GM12878 (cell line): ENCODE data around the gene ARTN. TPM values are rescaled to one million over a fixed set of nuclear protein-coding genes. Genes with fewer than 3 reads are reported as not detected.

Source experiments
- BACH1 ChIP-seq: fragments of 450-650 bp; IDR thresholded peaks from 2 replicates; pipeline ENCODE4 v1.6.1; 2017; ENCODE audit warnings: mild to moderate bottlenecking, borderline replicate concordance
- CBX5 ChIP-seq: sonication (generic); IDR thresholded peaks from 2 replicates; pipeline ENCODE4 v1.6.1; 2016; ENCODE audit warnings: low read depth, moderate library complexity, mild to moderate bottlenecking, inconsistent platforms
- CHD4 ChIP-seq: fragments of 200-600 bp; sonication (generic); IDR thresholded peaks from 2 replicates; pipeline ENCODE4 v1.6.1; 2016; ENCODE audit warnings: mild to moderate bottlenecking
- HDAC6 ChIP-seq: fragments of 200-600 bp; sonication (generic); IDR thresholded peaks from one replicate; pipeline ENCODE4 v1.8.0; 2017; ENCODE audit warnings: antibody characterized with exemption; ENCODE audit not compliant: unreplicated experiment
- IRF4 ChIP-seq: IDR thresholded peaks from 2 replicates; pipeline ENCODE4 v1.6.1; 2011; ENCODE audit warnings: low read depth, low read length
- RFX5 ChIP-seq: IDR thresholded peaks from 2 replicates; pipeline ENCODE4 v1.6.1; 2011; ENCODE audit warnings: low read depth, low read length, improper control_type of control experiment
- SMAD5 ChIP-seq: IDR thresholded peaks from 2 replicates; pipeline ENCODE4 v1.6.1; 2016; ENCODE audit warnings: antibody characterized with exemption, low read depth
- SPI1 ChIP-seq: IDR thresholded peaks from 2 replicates; pipeline ENCODE4 v1.6.1; 2011; ENCODE audit warnings: low read depth, mild to moderate bottlenecking, low read length, moderate library complexity, borderline replicate concordance; ENCODE audit not compliant: insufficient read depth
- polyA plus RNA-seq, 11 experiments: library from polyadenylated mRNA; depleted of rRNA in 4 of 11; unstranded in 6 of 11; stranded (reverse) in 5 of 11; fragments of >200 nt; fragmentation: Nextera tagmentation in 4 of 11; fragmentation: Illumina TruSeq in 1 of 11; extraction: Ambion mirVana in 4 of 11; extraction: Trizol in 1 of 11; gene quantifications; 1 replicate in 1 of 11; 2 replicates in 10 of 11; pipeline versions ENCODE4 v1.2.1 to v1.2.3, GENCODE V29; 2011 to 2016; ENCODE audit warnings: inconsistent platforms in 2 of 11, missing spikeins in 2 of 11, low read depth in 1 of 11
- total RNA-seq, 4 experiments: library from RNA; depleted of rRNA in 3 of 4; stranded (reverse); fragments of >200 nt in 3 of 4; fragmentation: Illumina TruSeq in 1 of 4; extraction: Trizol in 1 of 4; gene quantifications; 2 replicates each; pipeline versions ENCODE4 v1.2.1 to v1.2.3, GENCODE V29; 2013 to 2021
- TF ChIP-seq, protein P1 (sequence below): fragments of 450-650 bp; IDR thresholded peaks from 2 replicates; pipeline ENCODE4 v1.6.1; 2017; ENCODE audit warnings: mild to moderate bottlenecking, moderate library complexity
- TF ChIP-seq, protein P2 (sequence below): IDR thresholded peaks from 2 replicates; pipeline ENCODE4 v1.6.1; 2011; ENCODE audit warnings: low read depth, low read length, improper control_type of control experiment, borderline replicate concordance
- TF ChIP-seq, protein P3 (sequence below): IDR thresholded peaks from 2 replicates; pipeline ENCODE4 v1.6.1; 2012; ENCODE audit warnings: improper control_type of control experiment, low read depth, low read length; ENCODE audit not compliant: insufficient replicate concordance
- TF ChIP-seq, protein P4 (sequence below): fragments of 450-650 bp; formaldehyde crosslinking; IDR thresholded peaks from 2 replicates; pipeline ENCODE4 v1.4.0; 2020; ENCODE audit warnings: mild to moderate bottlenecking, moderate library complexity

The ARTN gene
- total and polyA plus RNA-seq, 10 of the 15 experiments (the other 5 are each of a cell fraction or from before 2014, with no cell fraction given): 0.06 to 2.1 (median 0.34) TPM; not detected in 1

DNA sequence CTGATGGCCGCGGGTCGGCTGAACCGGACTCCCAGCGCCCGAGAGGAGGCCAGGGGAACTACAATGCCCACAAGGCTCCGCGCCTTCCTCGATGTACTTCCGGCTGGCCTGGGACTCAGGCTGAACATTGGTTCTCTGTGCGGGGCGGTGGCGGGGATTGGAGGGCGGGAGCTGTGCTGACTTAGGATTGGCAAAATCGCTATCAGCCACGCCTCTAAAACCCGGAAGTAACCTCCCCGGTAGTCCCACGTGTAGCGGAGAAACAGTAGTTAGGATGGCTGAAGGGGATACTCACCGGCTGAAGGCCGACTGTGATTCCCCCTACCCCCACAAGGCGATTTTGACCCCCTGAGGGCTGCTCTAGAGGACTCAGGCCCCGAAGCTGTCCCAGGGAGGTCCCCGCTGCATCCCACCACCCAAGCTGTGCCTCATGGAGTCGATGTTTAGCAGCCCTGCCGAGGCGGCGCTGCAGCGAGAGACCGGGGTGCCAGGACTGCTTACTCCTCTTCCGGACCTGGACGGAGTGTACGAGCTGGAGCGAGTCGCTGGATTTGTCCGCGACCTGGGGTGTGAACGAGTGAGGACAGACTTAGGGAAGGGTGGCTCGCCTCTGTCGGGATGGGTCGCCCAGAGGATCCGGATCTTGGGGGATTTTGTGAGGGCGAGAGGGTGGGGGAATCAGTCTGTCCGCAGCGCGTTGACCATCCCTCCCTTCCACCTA, 36.3 kb downstream of the ARTN start, which contains the start of gene DPH2 (continued):
- TF ChIP-seq, protein P1, sequence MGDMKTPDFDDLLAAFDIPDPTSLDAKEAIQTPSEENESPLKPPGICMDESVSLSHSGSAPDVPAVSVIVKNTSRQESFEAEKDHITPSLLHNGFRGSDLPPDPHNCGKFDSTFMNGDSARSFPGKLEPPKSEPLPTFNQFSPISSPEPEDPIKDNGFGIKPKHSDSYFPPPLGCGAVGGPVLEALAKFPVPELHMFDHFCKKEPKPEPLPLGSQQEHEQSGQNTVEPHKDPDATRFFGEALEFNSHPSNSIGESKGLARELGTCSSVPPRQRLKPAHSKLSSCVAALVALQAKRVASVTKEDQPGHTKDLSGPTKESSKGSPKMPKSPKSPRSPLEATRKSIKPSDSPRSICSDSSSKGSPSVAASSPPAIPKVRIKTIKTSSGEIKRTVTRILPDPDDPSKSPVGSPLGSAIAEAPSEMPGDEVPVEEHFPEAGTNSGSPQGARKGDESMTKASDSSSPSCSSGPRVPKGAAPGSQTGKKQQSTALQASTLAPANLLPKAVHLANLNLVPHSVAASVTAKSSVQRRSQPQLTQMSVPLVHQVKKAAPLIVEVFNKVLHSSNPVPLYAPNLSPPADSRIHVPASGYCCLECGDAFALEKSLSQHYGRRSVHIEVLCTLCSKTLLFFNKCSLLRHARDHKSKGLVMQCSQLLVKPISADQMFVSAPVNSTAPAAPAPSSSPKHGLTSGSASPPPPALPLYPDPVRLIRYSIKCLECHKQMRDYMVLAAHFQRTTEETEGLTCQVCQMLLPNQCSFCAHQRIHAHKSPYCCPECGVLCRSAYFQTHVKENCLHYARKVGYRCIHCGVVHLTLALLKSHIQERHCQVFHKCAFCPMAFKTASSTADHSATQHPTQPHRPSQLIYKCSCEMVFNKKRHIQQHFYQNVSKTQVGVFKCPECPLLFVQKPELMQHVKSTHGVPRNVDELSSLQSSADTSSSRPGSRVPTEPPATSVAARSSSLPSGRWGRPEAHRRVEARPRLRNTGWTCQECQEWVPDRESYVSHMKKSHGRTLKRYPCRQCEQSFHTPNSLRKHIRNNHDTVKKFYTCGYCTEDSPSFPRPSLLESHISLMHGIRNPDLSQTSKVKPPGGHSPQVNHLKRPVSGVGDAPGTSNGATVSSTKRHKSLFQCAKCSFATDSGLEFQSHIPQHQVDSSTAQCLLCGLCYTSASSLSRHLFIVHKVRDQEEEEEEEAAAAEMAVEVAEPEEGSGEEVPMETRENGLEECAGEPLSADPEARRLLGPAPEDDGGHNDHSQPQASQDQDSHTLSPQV: no peak
- no peak for TF ChIP-seq HDAC6
- no peak for TF ChIP-seq CBX5
- TF ChIP-seq, protein P2, sequence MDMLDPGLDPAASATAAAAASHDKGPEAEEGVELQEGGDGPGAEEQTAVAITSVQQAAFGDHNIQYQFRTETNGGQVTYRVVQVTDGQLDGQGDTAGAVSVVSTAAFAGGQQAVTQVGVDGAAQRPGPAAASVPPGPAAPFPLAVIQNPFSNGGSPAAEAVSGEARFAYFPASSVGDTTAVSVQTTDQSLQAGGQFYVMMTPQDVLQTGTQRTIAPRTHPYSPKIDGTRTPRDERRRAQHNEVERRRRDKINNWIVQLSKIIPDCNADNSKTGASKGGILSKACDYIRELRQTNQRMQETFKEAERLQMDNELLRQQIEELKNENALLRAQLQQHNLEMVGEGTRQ: peak; percentile 60
- TF ChIP-seq BACH1: no peak
- TF ChIP-seq, protein P3, sequence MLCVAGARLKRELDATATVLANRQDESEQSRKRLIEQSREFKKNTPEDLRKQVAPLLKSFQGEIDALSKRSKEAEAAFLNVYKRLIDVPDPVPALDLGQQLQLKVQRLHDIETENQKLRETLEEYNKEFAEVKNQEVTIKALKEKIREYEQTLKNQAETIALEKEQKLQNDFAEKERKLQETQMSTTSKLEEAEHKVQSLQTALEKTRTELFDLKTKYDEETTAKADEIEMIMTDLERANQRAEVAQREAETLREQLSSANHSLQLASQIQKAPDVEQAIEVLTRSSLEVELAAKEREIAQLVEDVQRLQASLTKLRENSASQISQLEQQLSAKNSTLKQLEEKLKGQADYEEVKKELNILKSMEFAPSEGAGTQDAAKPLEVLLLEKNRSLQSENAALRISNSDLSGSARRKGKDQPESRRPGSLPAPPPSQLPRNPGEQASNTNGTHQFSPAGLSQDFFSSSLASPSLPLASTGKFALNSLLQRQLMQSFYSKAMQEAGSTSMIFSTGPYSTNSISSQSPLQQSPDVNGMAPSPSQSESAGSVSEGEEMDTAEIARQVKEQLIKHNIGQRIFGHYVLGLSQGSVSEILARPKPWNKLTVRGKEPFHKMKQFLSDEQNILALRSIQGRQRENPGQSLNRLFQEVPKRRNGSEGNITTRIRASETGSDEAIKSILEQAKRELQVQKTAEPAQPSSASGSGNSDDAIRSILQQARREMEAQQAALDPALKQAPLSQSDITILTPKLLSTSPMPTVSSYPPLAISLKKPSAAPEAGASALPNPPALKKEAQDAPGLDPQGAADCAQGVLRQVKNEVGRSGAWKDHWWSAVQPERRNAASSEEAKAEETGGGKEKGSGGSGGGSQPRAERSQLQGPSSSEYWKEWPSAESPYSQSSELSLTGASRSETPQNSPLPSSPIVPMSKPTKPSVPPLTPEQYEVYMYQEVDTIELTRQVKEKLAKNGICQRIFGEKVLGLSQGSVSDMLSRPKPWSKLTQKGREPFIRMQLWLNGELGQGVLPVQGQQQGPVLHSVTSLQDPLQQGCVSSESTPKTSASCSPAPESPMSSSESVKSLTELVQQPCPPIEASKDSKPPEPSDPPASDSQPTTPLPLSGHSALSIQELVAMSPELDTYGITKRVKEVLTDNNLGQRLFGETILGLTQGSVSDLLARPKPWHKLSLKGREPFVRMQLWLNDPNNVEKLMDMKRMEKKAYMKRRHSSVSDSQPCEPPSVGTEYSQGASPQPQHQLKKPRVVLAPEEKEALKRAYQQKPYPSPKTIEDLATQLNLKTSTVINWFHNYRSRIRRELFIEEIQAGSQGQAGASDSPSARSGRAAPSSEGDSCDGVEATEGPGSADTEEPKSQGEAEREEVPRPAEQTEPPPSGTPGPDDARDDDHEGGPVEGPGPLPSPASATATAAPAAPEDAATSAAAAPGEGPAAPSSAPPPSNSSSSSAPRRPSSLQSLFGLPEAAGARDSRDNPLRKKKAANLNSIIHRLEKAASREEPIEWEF: no peak
- TF ChIP-seq IRF4: no peak
- no peak for TF ChIP-seq CHD4
- no peak for TF ChIP-seq RFX5
- TF ChIP-seq SMAD5: 0 out of 2 replicates have a peak, but pooled peaks have one; percentile 50
- no peak for TF ChIP-seq SPI1
- TF ChIP-seq, protein P4, sequence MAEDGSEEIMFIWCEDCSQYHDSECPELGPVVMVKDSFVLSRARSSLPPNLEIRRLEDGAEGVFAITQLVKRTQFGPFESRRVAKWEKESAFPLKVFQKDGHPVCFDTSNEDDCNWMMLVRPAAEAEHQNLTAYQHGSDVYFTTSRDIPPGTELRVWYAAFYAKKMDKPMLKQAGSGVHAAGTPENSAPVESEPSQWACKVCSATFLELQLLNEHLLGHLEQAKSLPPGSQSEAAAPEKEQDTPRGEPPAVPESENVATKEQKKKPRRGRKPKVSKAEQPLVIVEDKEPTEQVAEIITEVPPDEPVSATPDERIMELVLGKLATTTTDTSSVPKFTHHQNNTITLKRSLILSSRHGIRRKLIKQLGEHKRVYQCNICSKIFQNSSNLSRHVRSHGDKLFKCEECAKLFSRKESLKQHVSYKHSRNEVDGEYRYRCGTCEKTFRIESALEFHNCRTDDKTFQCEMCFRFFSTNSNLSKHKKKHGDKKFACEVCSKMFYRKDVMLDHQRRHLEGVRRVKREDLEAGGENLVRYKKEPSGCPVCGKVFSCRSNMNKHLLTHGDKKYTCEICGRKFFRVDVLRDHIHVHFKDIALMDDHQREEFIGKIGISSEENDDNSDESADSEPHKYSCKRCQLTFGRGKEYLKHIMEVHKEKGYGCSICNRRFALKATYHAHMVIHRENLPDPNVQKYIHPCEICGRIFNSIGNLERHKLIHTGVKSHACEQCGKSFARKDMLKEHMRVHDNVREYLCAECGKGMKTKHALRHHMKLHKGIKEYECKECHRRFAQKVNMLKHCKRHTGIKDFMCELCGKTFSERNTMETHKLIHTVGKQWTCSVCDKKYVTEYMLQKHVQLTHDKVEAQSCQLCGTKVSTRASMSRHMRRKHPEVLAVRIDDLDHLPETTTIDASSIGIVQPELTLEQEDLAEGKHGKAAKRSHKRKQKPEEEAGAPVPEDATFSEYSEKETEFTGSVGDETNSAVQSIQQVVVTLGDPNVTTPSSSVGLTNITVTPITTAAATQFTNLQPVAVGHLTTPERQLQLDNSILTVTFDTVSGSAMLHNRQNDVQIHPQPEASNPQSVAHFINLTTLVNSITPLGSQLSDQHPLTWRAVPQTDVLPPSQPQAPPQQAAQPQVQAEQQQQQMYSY (CRISPR knock-in tag): no peak
